ENCODE measurements around the gene CAB39. TPM values are rescaled to one million over a fixed set of nuclear protein-coding genes. Genes with fewer than 3 reads are reported as not detected.

CAB39 gene
- polyA plus RNA-seq, 3 donors, result 33.1 to 53.8 (median 38.3) TPM

GRCh38 chr2:230827774-230828271 is 115.2 kb downstream of the CAB39 start:
- Histone ChIP-seq H3K9ac (ENCODE audit: insufficient read depth, low read length, poor library complexity, severe bottlenecking) (peak overlapping the region; percentile 43), H3K9me3 (replicated peaks in 1 of 2; ENCODE audit: control insufficient read depth in 1 of 2, insufficient read depth in 1 of 2, low read length in 2 of 2) (peaks cover 0 to 3% of the 10 kb centered on the region in 2 donors), H3K27me3 (ENCODE audit: control insufficient read depth in 2 of 2, insufficient read depth in 2 of 2, low read length in 2 of 2) (peaks cover 0 to 21% of the 10 kb centered on the region in 2 donors), H2AFZ (ENCODE audit: insufficient read depth, low read depth, low read length, poor library complexity, severe bottlenecking) (peak overlapping the region; percentile 63), H4K20me1 (ENCODE audit: insufficient read depth, low read length) (peaks cover 12% of the 10 kb centered on the region), H3K27ac (ENCODE audit: low read depth in 1 of 2, low read length in 2 of 2) (no peak overlapping the region), H3K4me3 (replicated peaks in 1 of 3; ENCODE audit: low read depth in 2 of 3, low read length in 3 of 3) (peak overlapping the region in 1 of 3 experiments; percentile 63), H3K36me3 (replicated peaks in 1 of 2; ENCODE audit: control insufficient read depth in 1 of 2, insufficient read depth in 2 of 2, low read length in 2 of 2) (no peaks in the 10 kb centered on the region), H3K79me2 (ENCODE audit: insufficient read depth, low read length) (no peaks in the 10 kb centered on the region), H3K4me1 (ENCODE audit: control insufficient read depth in 1 of 2, insufficient read depth in 2 of 2, low read length in 2 of 2) (peaks cover 7 to 18% of the 10 kb centered on the region in 2 donors), H3K4me2 (replicated peaks; ENCODE audit: extremely low read depth, low read length, poor library complexity, severe bottlenecking) (peak overlapping the region; percentile 69)
- no peak for DNase-seq
- intact Hi-C loops (cut with micrococcal nuclease), result no loop called here
- Mint-ChIP-seq H3K4me3 (peak overlapping the region; percentile 35 to 58), H3K27me3 (ENCODE audit: low read depth in 3 of 3) (peaks cover 27 to 44% (median 31%) of the 10 kb centered on the region in 3 donors), H3K27ac (no peak overlapping the region), H3K9me3 (peaks cover 0 to 19% (median 8%) of the 10 kb centered on the region in 7 donors), H3K4me1 (peaks cover 18% of the 10 kb centered on the region), H3K36me3 (no peaks in the 10 kb centered on the region)
- 24% methylated on average over 35 of the region's 36 CpGs for WGBS (ENCODE audit: insufficient coverage)
- TF ChIP-seq CTCF (IDR thresholded peaks at IDR 0.05), result no peak

GRCh38 chr2:230828272-230828961 is 115.8 kb downstream of the CAB39 start:
- 16% methylated on average over 61 of the region's 61 CpGs for WGBS (ENCODE audit: insufficient coverage)
- peak overlapping the region; percentile 63 for H2AFZ ChIP-seq (ENCODE audit: insufficient read depth, low read depth, low read length, poor library complexity, severe bottlenecking)

More at GRCh38 chr2:230828272-230828961, 115.8 kb downstream of the CAB39 start:
- Histone ChIP-seq H3K79me2 (ENCODE audit: insufficient read depth, low read length) (no peaks in the 10 kb centered on the region), H3K4me2 (replicated peaks; ENCODE audit: extremely low read depth, low read length, poor library complexity, severe bottlenecking) (peak overlapping the region; percentile 69), H3K4me3 (replicated peaks in 1 of 3; ENCODE audit: low read depth in 2 of 3, low read length in 3 of 3) (peak overlapping the region in 1 of 3 experiments; percentile 63), H3K4me1 (ENCODE audit: control insufficient read depth in 1 of 2, insufficient read depth in 2 of 2, low read length in 2 of 2) (peaks cover 7 to 18% of the 10 kb centered on the region in 2 donors), H3K9me3 (replicated peaks in 1 of 2; ENCODE audit: control insufficient read depth in 1 of 2, insufficient read depth in 1 of 2, low read length in 2 of 2) (peaks cover 0 to 3% of the 10 kb centered on the region in 2 donors), H3K27ac (ENCODE audit: low read depth in 1 of 2, low read length in 2 of 2) (no peak overlapping the region), H3K9ac (ENCODE audit: insufficient read depth, low read length, poor library complexity, severe bottlenecking) (peak overlapping the region; percentile 43), H3K36me3 (replicated peaks in 1 of 2; ENCODE audit: control insufficient read depth in 1 of 2, insufficient read depth in 2 of 2, low read length in 2 of 2) (no peaks in the 10 kb centered on the region), H4K20me1 (ENCODE audit: insufficient read depth, low read length) (peaks cover 6% of the 10 kb centered on the region), H3K27me3 (ENCODE audit: control insufficient read depth in 2 of 2, insufficient read depth in 2 of 2, low read length in 2 of 2) (peaks cover 0 to 21% of the 10 kb centered on the region in 2 donors)
- H3K27ac Mint-ChIP-seq, result no peak overlapping the region
- H3K4me1 Mint-ChIP-seq, result peaks cover 18% of the 10 kb centered on the region
- no peaks in the 10 kb centered on the region for H3K36me3 Mint-ChIP-seq
- TF ChIP-seq CTCF (IDR thresholded peaks at IDR 0.05), result no peak
- intact Hi-C loops (cut with micrococcal nuclease), result no loop called here
- H3K4me3 Mint-ChIP-seq, result peak overlapping the region in 1 of 2 donors; percentile 39
- H3K27me3 Mint-ChIP-seq (ENCODE audit: low read depth in 3 of 3), result peaks cover 27 to 44% (median 31%) of the 10 kb centered on the region in 3 donors
- DNase-seq, result no peak
- H3K9me3 Mint-ChIP-seq, result peaks cover 0 to 19% (median 8%) of the 10 kb centered on the region in 7 donors
